ENCODE measurements around the gene ACOT13. TPM values are rescaled to one million over a fixed set of nuclear protein-coding genes. Genes with fewer than 3 reads are reported as not detected.

The ACOT13 gene
- total RNA-seq, 1 donor from 2014 or later = 28.1 TPM

GRCh38 chr6:24643920-24644319 lies 23.0 kb upstream of the ACOT13 start:
- H3K4me1 ChIP-seq = no peaks in the 10 kb centered on the region
- no peaks in the 10 kb centered on the region for H3K9me3 ChIP-seq
- DNase-seq (no peak), ATAC-seq (no peak)
- peaks cover 27% of the 10 kb centered on the region for H3K27me3 ChIP-seq
- no peak overlapping the region for H3K4me3 ChIP-seq
- intact Hi-C loops (cut with DNase I) = no loop called here
- no peak for TF ChIP-seq CTCF (IDR thresholded peaks at IDR 0.05)
- H3K27ac ChIP-seq = no peak overlapping the region
- no peaks in the 10 kb centered on the region for H3K36me3 ChIP-seq

GRCh38 chr6:24644377-24644776 lies 22.5 kb upstream of the ACOT13 start:
- intact Hi-C loops (cut with DNase I) = no loop called here
- H3K4me1 ChIP-seq = no peaks in the 10 kb centered on the region
- H3K27me3 ChIP-seq = peaks cover 27% of the 10 kb centered on the region
- TF ChIP-seq CTCF (IDR thresholded peaks at IDR 0.05) = no peak
- no peaks in the 10 kb centered on the region for H3K9me3 ChIP-seq
- DNase-seq (no peak), ATAC-seq (no peak)
- no peak overlapping the region for H3K27ac ChIP-seq
- no peaks in the 10 kb centered on the region for H3K36me3 ChIP-seq
- H3K4me3 ChIP-seq = no peak overlapping the region

- no peak overlapping the region for H3K4me3 ChIP-seq
- peaks cover 27% of the 10 kb centered on the region for H3K27me3 ChIP-seq
- intact Hi-C loops (cut with DNase I) = no loop called here
- no peak for DNase-seq
- no peaks in the 10 kb centered on the region for H3K4me1 ChIP-seq
- no peak overlapping the region for H3K27ac ChIP-seq
- TF ChIP-seq CTCF (IDR thresholded peaks at IDR 0.05) = no peak
- H3K9me3 ChIP-seq = no peaks in the 10 kb centered on the region
- ATAC-seq = no peak
- H3K36me3 ChIP-seq = peaks cover 23% of the 10 kb centered on the region
Observed at GRCh38 chr6:24646771-24647170, 20.1 kb upstream of the ACOT13 start.

GRCh38 chr6:24648276-24648675 lies 18.6 kb upstream of the ACOT13 start:
- DNase-seq (no peak), ATAC-seq (no peak)
- intact Hi-C loops (cut with DNase I) = no loop called here

GRCh38 chr6:24649691-24650090 lies 17.2 kb upstream of the ACOT13 start:
- intact Hi-C loops (cut with DNase I) = no loop called here
- Histone ChIP-seq H3K36me3 (peaks cover 49% of the 10 kb centered on the region), H3K4me3 (no peak overlapping the region), H3K4me1 (no peaks in the 10 kb centered on the region), H3K27ac (no peak overlapping the region), H3K9me3 (no peaks in the 10 kb centered on the region), H3K27me3 (peaks cover 4% of the 10 kb centered on the region)
- no peak for DNase-seq
- TF ChIP-seq CTCF (IDR thresholded peaks at IDR 0.05) = no peak
- no peak for ATAC-seq

More at GRCh38 chr6:24648276-24648675, 18.6 kb upstream of the ACOT13 start:
- TF ChIP-seq CTCF (IDR thresholded peaks at IDR 0.05) = no peak
- no peaks in the 10 kb centered on the region for H3K9me3 ChIP-seq
- no peak overlapping the region for H3K27ac ChIP-seq
- H3K36me3 ChIP-seq = peaks cover 38% of the 10 kb centered on the region
- H3K4me3 ChIP-seq = no peak overlapping the region
- H3K27me3 ChIP-seq = peaks cover 16% of the 10 kb centered on the region
- no peaks in the 10 kb centered on the region for H3K4me1 ChIP-seq

GRCh38 chr6:24650365-24650764 lies 16.5 kb upstream of the ACOT13 start:
- Histone ChIP-seq H3K9me3 (no peaks in the 10 kb centered on the region), H3K36me3 (peaks cover 49% of the 10 kb centered on the region), H3K27me3 (no peaks in the 10 kb centered on the region), H3K27ac (no peak overlapping the region), H3K4me1 (no peaks in the 10 kb centered on the region), H3K4me3 (no peak overlapping the region)
- DNase-seq (no peak), ATAC-seq (no peak)
- intact Hi-C loops (cut with DNase I) = no loop called here
- TF ChIP-seq CTCF (IDR thresholded peaks at IDR 0.05) = no peak
